Activated T-cell treated with anti-CD3 and anti-CD28 coated beads, Interleukin-2, amount 50 U/mL, for 48 hours (primary cell): ENCODE data around the gene CCDC187.
A peak's percentile ranks its signal among the peaks of the same experiment; 100 is the strongest.

Experiments
- DNase-seq, 2 experiments: peaks; one replicate each; pipeline ENCODE4 v3.0.0-alpha.2; 2020

Gene CCDC187

DNA sequence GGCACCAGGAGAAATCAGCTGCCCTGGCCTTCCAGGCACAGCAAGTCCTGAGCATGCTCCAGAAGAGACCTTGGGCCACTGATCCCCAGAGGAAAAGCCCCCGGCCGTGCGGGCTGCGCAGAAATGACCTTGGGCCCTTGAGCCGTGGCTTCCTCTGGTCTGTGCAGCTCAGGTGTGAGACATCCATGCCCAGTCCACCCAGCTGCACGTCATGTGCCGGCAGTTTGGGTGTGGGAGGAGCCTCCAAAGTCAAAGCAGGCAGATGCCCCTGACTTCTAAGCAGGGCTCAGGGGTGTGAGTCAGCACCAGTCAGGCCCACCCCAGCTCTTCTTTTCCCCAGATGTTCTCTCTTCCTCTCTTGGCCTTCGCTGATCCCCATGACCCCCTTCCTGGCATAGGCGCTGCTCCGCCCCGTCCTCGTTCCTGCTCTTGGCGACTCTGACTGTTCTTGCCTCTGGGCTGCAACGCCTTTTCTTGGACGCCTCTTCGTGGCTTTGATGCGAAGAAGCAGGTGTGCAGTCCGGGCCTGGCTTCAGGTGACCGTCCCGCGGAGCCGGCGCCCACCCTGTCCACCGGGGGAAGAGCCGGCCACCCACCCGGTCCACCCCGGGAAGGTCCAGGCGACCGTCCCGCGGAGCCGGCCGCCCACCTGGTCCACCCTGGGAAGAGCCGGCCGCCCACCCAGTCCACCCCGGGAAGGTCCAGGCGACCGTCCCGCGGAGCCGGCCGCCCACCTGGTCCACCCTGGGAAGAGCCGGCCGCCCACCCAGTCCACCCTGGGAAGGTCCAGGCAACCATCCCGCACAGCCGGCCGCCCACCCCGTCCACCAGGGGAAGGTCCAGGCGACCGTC lies 52.4 kb downstream of the CCDC187 start:
- no peak for DNase-seq

- DNase-seq: no peak
Measured at GRCh38 chr9:136250676-136251075, 53.2 kb downstream of the CCDC187 start.

GRCh38 chr9:136249877-136250559 lies 53.9 kb downstream of the CCDC187 start:
- DNase-seq: no peak

DNA sequence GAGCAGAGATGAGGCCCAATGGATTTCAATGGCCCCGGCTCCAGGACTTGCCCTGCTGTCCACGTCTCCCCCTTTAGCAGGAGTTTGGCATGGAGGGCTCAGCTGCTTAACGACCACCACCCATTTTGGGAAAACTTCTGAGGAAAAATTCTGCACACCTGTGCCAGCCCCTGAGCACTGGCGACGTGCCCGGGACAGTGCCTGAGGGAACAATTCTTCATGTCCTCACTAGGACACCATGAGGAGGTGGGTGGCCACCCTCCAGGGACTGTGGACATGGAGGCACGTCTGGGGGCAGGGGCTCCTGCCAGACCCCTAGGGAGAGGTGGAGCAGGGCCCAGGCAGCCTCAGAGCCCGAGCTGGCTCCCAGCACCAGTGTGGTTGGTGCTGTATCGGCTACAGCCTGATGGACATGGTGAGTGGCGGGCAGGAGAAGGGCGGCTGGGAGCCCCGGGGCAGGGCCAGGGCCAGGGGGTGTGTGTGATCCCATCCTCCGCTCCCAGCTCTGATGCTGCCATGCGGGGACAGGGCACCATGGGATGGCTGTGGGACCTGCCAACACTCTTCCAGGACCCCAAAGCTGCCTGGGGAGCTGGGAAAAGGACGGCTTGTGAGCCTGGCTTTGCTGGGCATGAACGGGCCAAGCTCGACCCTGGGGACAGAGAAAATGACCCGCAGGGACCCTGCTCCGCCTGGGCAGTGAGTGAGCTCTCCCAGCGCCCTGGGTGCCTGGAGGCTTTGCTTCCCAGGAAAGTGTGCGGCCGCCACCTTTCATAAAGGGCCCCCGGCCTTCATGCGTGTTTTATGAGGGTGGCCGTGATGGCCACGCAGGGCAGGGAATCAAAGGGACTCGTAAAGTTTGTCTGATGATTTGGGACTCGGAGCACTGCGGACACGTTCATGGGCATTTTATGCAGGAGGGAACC lies 54.7 kb downstream of the CCDC187 start:
- no peak for DNase-seq

- DNase-seq: no peak
Measured at GRCh38 chr9:136247947-136248637, 55.8 kb downstream of the CCDC187 start.

- DNase-seq: no peak
Measured at GRCh38 chr9:136247551-136247916, 56.4 kb downstream of the CCDC187 start.

GRCh38 chr9:136246849-136247550 lies 56.9 kb downstream of the CCDC187 start:
- no peak for DNase-seq

- peak; percentile 84 to 89 for DNase-seq
Measured at GRCh38 chr9:136245219-136246150, 58.4 kb downstream of the CCDC187 start, which contains the start of gene QSOX2. Gene QSOX2, minus strand, starts transcription at chr9:136245812. Its CDS starts 9 bp downstream, at chr9:136245803.

GRCh38 chr9:136244969-136245218 lies 59.0 kb downstream of the CCDC187 start:
- no peak for DNase-seq

- DNase-seq: peak; percentile 69 to 74
Measured at GRCh38 chr9:136244122-136244968, 59.5 kb downstream of the CCDC187 start.

DNA sequence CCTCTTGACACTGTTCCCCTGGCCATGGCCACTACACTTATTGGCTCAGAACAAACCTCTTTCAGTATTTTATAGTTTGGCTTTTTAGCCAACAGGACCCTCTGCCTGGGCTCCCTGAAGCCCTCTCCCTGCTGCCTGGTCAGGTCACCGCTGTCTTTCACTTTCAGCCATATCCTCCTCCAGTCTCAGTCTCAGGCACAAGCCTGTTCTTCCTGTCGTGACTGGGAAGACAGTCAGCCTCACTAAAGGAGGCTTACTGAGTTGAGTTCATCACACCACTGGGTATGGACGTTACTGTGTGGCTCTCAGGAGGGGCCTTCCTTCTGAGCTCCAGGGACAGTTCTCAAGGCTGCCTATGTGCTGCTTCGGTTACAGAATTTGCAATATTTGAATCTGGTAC lies 60.3 kb downstream of the CCDC187 start:
- DNase-seq: no peak

DNA sequence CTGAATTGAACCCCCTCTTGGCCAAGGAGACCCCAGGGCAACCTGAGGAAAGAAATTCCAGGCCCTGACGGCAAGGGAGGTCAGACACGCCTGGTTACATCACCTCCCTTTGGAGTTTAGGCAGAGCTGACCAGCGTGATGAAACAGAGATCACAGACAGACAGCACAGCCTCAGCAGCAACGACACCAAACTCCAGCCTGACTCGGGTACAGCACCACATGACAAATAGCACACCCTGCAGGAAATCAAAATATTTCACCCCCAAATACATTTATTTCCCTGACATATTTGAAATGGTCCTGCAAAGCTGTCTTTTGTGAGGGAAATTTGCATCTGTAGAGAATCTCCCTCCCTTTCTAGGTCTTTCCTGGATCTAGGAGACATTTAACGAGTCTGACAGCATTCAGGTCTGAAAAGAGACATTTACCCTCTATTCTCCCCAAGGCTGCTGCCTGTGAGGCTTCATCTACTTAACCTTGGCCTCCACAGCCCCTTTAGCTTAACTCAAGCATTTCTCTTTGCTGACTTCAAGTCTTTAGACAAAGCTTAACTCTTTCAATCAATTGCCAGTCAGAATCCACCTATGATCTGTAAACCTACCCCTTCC lies 60.9 kb downstream of the CCDC187 start:
- no peak for DNase-seq

GRCh38 chr9:136242248-136242647 lies 61.6 kb downstream of the CCDC187 start:
- no peak for DNase-seq

GRCh38 chr9:136241542-136241941 lies 62.4 kb downstream of the CCDC187 start:
- DNase-seq: no peak

DNA sequence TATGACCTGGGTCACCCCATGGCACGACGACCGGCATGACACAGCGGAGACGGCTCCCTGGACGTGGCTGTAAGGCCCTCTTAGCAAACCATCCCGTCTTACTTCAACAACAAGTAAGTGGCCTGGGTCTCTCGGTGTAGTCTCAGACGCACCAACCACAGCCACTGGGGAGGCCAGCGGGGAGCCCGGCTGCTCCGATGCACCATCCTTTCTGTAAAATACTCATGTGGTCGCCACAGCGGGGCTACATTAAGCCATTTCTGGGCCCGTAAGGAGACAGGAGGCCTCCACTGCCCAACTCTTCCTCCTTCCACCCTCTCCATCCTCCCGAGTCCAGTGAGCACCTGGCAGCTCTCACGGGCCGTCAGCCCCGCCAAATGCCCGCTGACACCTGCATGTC lies 63.0 kb downstream of the CCDC187 start:
- DNase-seq: no peak

- no peak for DNase-seq
Measured at GRCh38 chr9:136239983-136240330, 63.9 kb downstream of the CCDC187 start.

DNA sequence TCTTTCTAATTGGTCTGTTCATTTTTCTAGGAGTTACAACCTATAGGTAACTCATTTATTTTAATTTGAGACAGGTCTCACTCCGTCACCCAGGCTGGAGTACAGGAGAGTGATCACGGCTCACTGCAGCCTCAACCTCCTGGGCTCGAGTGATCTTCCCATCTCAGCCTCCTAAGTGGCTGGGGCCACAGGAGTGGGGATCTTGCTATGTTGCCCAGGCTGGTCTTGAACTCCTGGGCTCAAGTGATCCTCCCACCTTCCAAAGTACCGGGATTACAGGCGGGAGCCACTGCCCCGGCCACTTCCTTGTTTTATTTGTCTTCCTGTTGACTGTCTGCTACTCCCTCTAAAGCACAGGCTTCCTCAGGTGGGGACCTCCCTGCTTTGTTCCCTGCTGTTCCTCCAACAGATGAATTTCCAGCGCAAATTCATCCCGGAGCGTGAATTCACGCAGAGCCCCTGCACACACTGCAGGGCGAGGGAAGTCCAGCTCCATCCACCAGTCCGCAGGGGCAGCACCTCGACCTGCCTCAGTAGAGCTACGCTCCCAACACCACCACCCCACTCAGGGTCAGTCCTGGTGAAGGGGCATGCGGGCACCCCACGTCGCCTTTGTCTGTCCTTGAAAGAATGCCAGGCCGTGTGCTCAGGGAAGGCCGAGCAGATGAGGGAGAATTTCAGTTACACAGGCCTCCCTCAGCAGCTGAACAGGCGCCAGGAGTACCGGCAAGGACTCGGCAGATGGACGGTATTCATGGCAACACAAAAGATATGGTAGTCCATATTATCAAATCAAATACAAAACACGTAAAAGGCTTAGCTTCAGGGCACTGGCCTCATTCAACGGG lies 64.5 kb downstream of the CCDC187 start:
- DNase-seq: no peak

- DNase-seq: no peak
Measured at GRCh38 chr9:136238342-136238732, 65.6 kb downstream of the CCDC187 start.
